ENCODE measurements around the gene SUCLG2.

GRCh38 chr3:67361770-67362169, 292.6 kb downstream of the SUCLG2 start:
- no peak for TF ChIP-seq CTCF (conservative IDR thresholded peaks at IDR 0.05)
- TF ChIP-seq EZH2 (IDR thresholded peaks at IDR 0.05; ENCODE audit: low read depth), result no peak
